Caco-2 (cell line): ENCODE results near the gene HSD11B1. TPM values are rescaled to one million over a fixed set of nuclear protein-coding genes. Genes with fewer than 3 reads are reported as not detected.

Experiments
- BruUV-seq: library from RNA; stranded (reverse); fragments of 400-500 nt; replicated peaks from 2 replicates; lab custom pipeline; 2021; lab: Mats Ljungman, UMichigan
- CTCF ChIA-PET: fragments of 300-600 bp; sonication (Branson Sonifier 250); formaldehyde crosslinking; loops from one replicate; lab custom pipeline; 2022; ENCODE audit warnings: antibody characterized with exemption; lab: Charles Lee
- POLR2A ChIA-PET: fragments of 300-600 bp; sonication (Branson Sonifier 250); formaldehyde crosslinking; loops from one replicate; lab custom pipeline; 2022; ENCODE audit warnings: antibody characterized with exemption; lab: Charles Lee
- DNase-seq, 2 experiments: peaks; one replicate each; pipeline versions ENCODE4 v3.0.0 to v3.0.0-alpha.2; 2020 to 2022
- H3K27me3 ChIP-seq: replicated peaks from 2 replicates; pipeline ENCODE4 v1.6.0; 2011; ENCODE audit warnings: low read length; ENCODE audit not compliant: control insufficient read depth, insufficient read depth
- H3K36me3 ChIP-seq: 2 replicates; pipeline ENCODE4 v1.5.1; 2011; ENCODE audit warnings: low read length; ENCODE audit not compliant: control insufficient read depth, insufficient read depth
- H3K4me1 ChIP-seq: fragments of 250-450 bp; sonication (Bioruptor Pico); 2 replicates; pipeline ENCODE4 v1.5.1; 2020; ENCODE audit warnings: mild to moderate bottlenecking
- H3K4me3 ChIP-seq: 2 replicates; pipeline ENCODE4 v1.5.1; 2011; ENCODE audit warnings: low read depth, mild to moderate bottlenecking, control low read depth, low read length
- H3K9me3 ChIP-seq: fragments of 250-450 bp; sonication (Bioruptor Pico); 2 replicates; pipeline ENCODE4 v1.5.1; 2020; ENCODE audit warnings: mild to moderate bottlenecking, moderate library complexity
- H3K27ac Mint-ChIP-seq: one replicate; pipeline ENCODE4 v1.8.0; 2022; ENCODE audit warnings: mixed read lengths; ENCODE audit not compliant: unreplicated experiment
- H3K27me3 Mint-ChIP-seq: one replicate; pipeline ENCODE4 v1.8.0; 2022; ENCODE audit warnings: mixed read lengths; ENCODE audit not compliant: insufficient read depth, unreplicated experiment
- H3K36me3 Mint-ChIP-seq: one replicate; pipeline ENCODE4 v1.8.0; 2022; ENCODE audit warnings: mild to moderate bottlenecking, mixed read lengths; ENCODE audit not compliant: insufficient read depth, unreplicated experiment
- H3K4me1 Mint-ChIP-seq: one replicate; pipeline ENCODE4 v1.8.0; 2022; ENCODE audit warnings: low read depth, mixed read lengths; ENCODE audit not compliant: unreplicated experiment
- H3K4me3 Mint-ChIP-seq: one replicate; pipeline ENCODE4 v1.8.0; 2022; ENCODE audit warnings: mild to moderate bottlenecking, moderate library complexity, mixed read lengths; ENCODE audit not compliant: unreplicated experiment
- H3K9me3 Mint-ChIP-seq: one replicate; pipeline ENCODE4 v1.8.0; 2022; ENCODE audit warnings: mixed read lengths; ENCODE audit not compliant: unreplicated experiment
- CTCF ChIP-seq, 2 experiments: fragments of 200-600 bp in 1 of 2; IDR thresholded peaks; 1 replicate in 1 of 2; 2 replicates in 1 of 2; pipeline versions ENCODE4 v1.5.1 to v1.8.0; 2011 to 2022; ENCODE audit warnings: antibody characterized with exemption in 1 of 2, control low read depth in 1 of 2, inconsistent platforms in 1 of 2, low read depth in 1 of 2, low read length in 1 of 2, mild to moderate bottlenecking in 1 of 2, moderate library complexity in 1 of 2; ENCODE audit not compliant: insufficient read depth in 1 of 2, severe bottlenecking in 1 of 2, unreplicated experiment in 1 of 2
- intact Hi-C: fragments of 100-400 bp; cut with micrococcal nuclease; formaldehyde crosslinking; loops from one replicate; pipeline ENCODE4 v1.10.0; 2022; ENCODE audit not compliant: unreplicated experiment
- total RNA-seq: library from RNA; stranded (reverse); gene quantifications from 2 replicates; pipeline ENCODE4 v1.2.3, GENCODE V29; 2022

HSD11B1 gene
- total RNA-seq, 1 experiment from 2014 or later: not detected

- peaks cover 5% of the 10 kb centered on the region for H3K27me3 Mint-ChIP-seq
- H3K4me3 Mint-ChIP-seq: no peak overlapping the region
- H3K36me3 Mint-ChIP-seq: no peaks in the 10 kb centered on the region
- no peaks in the 10 kb centered on the region for H3K9me3 ChIP-seq
- TF ChIP-seq CTCF (IDR thresholded peaks at IDR 0.05; ENCODE audit: insufficient read depth in 1 of 2, low read depth in 1 of 2, low read length in 1 of 2, severe bottlenecking in 1 of 2, unreplicated experiment in 1 of 2): no peak
- no peak for DNase-seq
- BruUV-seq: no TSS peak
- H3K4me1 Mint-ChIP-seq: peaks cover 3% of the 10 kb centered on the region
- no peaks in the 10 kb centered on the region for H3K9me3 Mint-ChIP-seq
- H3K27ac Mint-ChIP-seq: no peak overlapping the region
- ChIA-PET CTCF (no interaction called here), POLR2A (no interaction called here)
- H3K4me1 ChIP-seq: peaks cover under 1% of the 10 kb centered on the region
- no peaks in the 10 kb centered on the region for H3K27me3 ChIP-seq
- no peak overlapping the region for H3K4me3 ChIP-seq
- intact Hi-C loops: no loop called here
- no peaks in the 10 kb centered on the region for H3K36me3 ChIP-seq
Measured at GRCh38 chr1:209741193-209741592, 36.5 kb downstream of the HSD11B1 start.

GRCh38 chr1:209741889-209742288 is 37.2 kb downstream of the HSD11B1 start:
- no peak overlapping the region for H3K4me3 ChIP-seq
- no peak overlapping the region for H3K27ac Mint-ChIP-seq
- H3K9me3 Mint-ChIP-seq: no peaks in the 10 kb centered on the region
- no peaks in the 10 kb centered on the region for H3K9me3 ChIP-seq
- H3K36me3 Mint-ChIP-seq: no peaks in the 10 kb centered on the region
- intact Hi-C loops: no loop called here
- peaks cover 8% of the 10 kb centered on the region for H3K4me1 ChIP-seq
- peaks cover 9% of the 10 kb centered on the region for H3K4me1 Mint-ChIP-seq
- H3K36me3 ChIP-seq: no peaks in the 10 kb centered on the region
- no peak overlapping the region for H3K4me3 Mint-ChIP-seq
- ChIA-PET CTCF (no interaction called here), POLR2A (no interaction called here)
- H3K27me3 Mint-ChIP-seq: peaks cover 5% of the 10 kb centered on the region
- TF ChIP-seq CTCF (IDR thresholded peaks at IDR 0.05; ENCODE audit: insufficient read depth in 1 of 2, low read depth in 1 of 2, low read length in 1 of 2, severe bottlenecking in 1 of 2, unreplicated experiment in 1 of 2): no peak
- no peaks in the 10 kb centered on the region for H3K27me3 ChIP-seq
- DNase-seq: no peak
- BruUV-seq: no TSS peak

GRCh38 chr1:209742409-209743144 is 37.9 kb downstream of the HSD11B1 start:
- BruUV-seq: no TSS peak
- H3K4me3 Mint-ChIP-seq: no peak overlapping the region

More at GRCh38 chr1:209742409-209743144, 37.9 kb downstream of the HSD11B1 start:
- H3K4me3 ChIP-seq: no peak overlapping the region
- ChIA-PET CTCF (no interaction called here), POLR2A (no interaction called here)
- H3K9me3 Mint-ChIP-seq: no peaks in the 10 kb centered on the region
- TF ChIP-seq CTCF (IDR thresholded peaks at IDR 0.05; ENCODE audit: insufficient read depth in 1 of 2, low read depth in 1 of 2, low read length in 1 of 2, severe bottlenecking in 1 of 2, unreplicated experiment in 1 of 2): no peak
- peaks cover 9% of the 10 kb centered on the region for H3K4me1 Mint-ChIP-seq
- no peaks in the 10 kb centered on the region for H3K36me3 ChIP-seq
- no peak for DNase-seq
- H3K36me3 Mint-ChIP-seq: no peaks in the 10 kb centered on the region
- peaks cover 14% of the 10 kb centered on the region for H3K4me1 ChIP-seq
- H3K27me3 Mint-ChIP-seq: peaks cover 3% of the 10 kb centered on the region
- no peak overlapping the region for H3K27ac Mint-ChIP-seq
- no peaks in the 10 kb centered on the region for H3K27me3 ChIP-seq
- no peaks in the 10 kb centered on the region for H3K9me3 ChIP-seq
- intact Hi-C loops: no loop called here
